ENCODE data around the gene FOXS1. TPM values are rescaled to one million over a fixed set of nuclear protein-coding genes. Genes with fewer than 3 reads are reported as not detected.

Gene FOXS1
- total RNA-seq, 1 donor from 2014 or later, result 5.9 TPM

DNA sequence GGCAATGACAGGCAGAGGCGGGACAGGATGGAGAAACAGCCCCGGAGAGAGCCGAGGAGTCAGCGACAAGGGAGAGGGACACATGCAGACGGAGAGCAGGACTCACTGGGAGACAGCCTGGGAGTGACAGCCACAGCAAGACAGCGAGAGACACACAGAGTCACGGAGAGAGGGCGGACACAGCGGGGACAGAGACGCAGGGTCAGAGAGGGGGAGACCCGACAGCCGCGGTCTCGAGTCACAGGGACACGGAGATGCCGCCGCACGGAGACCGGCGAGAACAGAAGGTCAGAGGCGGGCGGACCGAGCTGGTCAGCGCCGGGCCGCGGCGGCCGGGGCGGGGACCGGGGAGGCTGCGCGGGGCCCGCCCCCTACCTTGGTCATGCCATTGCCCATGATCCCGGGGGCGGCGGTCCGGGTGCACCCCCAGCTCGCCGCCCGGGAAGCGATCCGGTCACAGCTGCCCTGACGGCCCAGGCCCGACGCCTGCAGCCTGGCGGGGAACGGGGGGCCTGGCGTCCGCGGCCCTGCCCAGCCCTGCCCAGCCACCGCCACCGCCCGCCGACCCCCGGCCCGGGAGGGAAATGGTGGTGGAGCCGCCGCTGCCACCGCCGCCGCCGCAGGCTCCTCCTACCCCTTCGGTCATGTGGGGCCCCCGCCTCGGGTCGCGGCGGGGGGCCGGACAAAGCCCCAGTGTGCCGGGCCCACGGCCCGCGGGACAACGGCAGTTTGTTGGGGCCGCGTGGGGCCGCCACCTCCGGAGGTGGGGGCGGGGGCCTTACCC lies 24.7 kb upstream of the FOXS1 start, which contains the start of the genes DUSP15 and TTLL9:
Gene DUSP15, minus strand, starts transcription at position 586 of the 784 bp plus-strand sequence. Its CDS starts 190 bp downstream, at position 396.
Gene TTLL9, plus strand, starts transcription at position 693 of the 784 bp plus-strand sequence. CDS start 493 bp downstream, outside the sequence.
- DNase-seq (ENCODE audit: low read depth), result no peak
- TF ChIP-seq, protein P1, sequence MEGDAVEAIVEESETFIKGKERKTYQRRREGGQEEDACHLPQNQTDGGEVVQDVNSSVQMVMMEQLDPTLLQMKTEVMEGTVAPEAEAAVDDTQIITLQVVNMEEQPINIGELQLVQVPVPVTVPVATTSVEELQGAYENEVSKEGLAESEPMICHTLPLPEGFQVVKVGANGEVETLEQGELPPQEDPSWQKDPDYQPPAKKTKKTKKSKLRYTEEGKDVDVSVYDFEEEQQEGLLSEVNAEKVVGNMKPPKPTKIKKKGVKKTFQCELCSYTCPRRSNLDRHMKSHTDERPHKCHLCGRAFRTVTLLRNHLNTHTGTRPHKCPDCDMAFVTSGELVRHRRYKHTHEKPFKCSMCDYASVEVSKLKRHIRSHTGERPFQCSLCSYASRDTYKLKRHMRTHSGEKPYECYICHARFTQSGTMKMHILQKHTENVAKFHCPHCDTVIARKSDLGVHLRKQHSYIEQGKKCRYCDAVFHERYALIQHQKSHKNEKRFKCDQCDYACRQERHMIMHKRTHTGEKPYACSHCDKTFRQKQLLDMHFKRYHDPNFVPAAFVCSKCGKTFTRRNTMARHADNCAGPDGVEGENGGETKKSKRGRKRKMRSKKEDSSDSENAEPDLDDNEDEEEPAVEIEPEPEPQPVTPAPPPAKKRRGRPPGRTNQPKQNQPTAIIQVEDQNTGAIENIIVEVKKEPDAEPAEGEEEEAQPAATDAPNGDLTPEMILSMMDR (IDR thresholded peaks at IDR 0.05; ENCODE audit: insufficient read depth, low read length, poor library complexity, severe bottlenecking), result no peak
- H3K4me3 ChIP-seq (ENCODE audit: low read depth, low read length), result peak within 1 kb of the TSS; percentile 37

DNA sequence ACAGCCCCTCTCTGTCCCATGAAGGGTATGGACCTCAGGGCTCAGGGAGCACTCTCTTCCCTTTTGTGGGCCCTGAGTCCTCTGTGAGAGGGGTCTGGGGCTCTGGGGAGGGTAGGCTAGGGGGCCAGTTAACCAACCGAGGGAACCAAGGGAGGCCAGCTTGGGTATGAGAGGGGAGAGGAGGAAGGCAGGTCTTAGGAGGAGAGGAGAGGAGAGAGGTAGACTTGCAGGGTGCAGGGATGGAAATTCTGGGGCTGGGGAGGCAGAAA lies 24.2 kb upstream of the FOXS1 start:
- Histone ChIP-seq H3K27me3 (ENCODE audit: control insufficient read depth, insufficient read depth, low read length) (peaks cover 44% of the 10 kb centered on the region), H3K36me3 (ENCODE audit: control insufficient read depth, insufficient read depth, low read length) (no peaks in the 10 kb centered on the region), H3K4me3 (ENCODE audit: low read depth, low read length) (peak overlapping the region; percentile 37)
- TF ChIP-seq, protein P1 (IDR thresholded peaks at IDR 0.05; ENCODE audit: insufficient read depth, low read length, poor library complexity, severe bottlenecking), result no peak
- no peak for DNase-seq (ENCODE audit: low read depth)

More for the DNA sequence above, 24.7 kb upstream of the FOXS1 start, which contains the start of the genes DUSP15 and TTLL9:
- H3K36me3 ChIP-seq (ENCODE audit: control insufficient read depth, insufficient read depth, low read length), result no peaks in the 10 kb centered on the region
- peaks cover 44% of the 10 kb centered on the region for H3K27me3 ChIP-seq (ENCODE audit: control insufficient read depth, insufficient read depth, low read length)

DNA sequence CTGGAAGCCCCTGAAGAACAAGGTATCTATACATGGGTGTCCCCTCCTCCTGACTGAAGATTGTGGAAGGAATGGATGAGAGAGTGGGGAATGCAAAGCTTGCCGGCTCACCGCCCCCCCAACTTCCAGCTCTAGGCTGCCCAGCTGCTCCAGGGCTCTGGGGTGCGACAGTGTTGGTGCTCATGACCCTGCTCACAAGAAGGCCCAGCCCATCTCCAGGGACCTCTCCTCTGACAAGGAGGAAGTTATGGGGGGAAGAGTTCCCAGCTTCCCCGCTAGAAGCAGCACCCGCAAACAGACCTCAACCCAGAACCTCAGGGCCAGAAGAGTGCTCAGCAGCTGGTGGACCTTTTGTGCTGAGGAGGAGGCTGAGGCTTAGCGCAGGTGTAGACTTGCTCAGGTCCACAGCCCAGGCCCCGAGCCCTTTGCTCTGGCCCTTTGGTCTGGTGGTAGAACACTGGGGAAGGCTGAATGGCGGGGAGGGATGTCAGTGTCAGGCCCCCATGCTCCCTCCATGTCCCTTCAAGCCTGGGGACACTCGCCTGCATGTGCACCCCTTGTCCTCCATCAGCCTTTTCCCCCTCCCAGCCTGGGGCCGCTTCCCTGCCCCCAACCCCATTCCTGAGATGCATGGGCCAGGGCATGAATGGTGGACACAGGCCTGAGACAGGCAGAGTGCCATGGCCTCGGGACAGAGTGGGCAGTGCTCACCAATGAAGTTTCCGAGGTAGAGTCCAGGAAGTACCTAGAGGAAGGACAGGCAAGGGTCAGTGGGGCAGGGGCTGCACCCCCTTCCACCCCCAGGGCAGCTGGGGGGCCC lies 23.7 kb upstream of the FOXS1 start:
- Histone ChIP-seq H3K4me3 (ENCODE audit: low read depth, low read length) (no peak overlapping the region), H3K27me3 (ENCODE audit: control insufficient read depth, insufficient read depth, low read length) (peaks cover 44% of the 10 kb centered on the region), H3K36me3 (ENCODE audit: control insufficient read depth, insufficient read depth, low read length) (no peaks in the 10 kb centered on the region)
- TF ChIP-seq, protein P1 (IDR thresholded peaks at IDR 0.05; ENCODE audit: insufficient read depth, low read length, poor library complexity, severe bottlenecking), result no peak
- no peak for DNase-seq (ENCODE audit: low read depth)

DNA sequence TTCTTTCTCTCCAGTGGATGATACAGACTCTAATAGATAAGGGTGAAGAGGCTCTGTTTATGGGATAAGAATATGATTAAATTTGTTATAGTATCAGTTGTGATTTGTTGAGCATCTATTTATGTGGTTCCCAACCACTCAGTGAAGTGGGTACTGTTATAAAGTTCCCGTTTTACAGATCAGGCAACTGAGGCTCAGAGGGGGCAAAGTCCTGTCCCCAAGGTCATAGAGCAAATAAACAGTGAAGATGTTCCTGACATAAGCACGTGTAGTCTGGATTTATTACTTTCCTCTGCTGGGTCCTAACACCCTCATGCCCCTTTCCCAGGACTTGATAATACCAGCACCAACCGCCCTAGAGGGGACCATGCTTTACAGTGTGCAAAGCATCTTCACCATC lies 20.8 kb upstream of the FOXS1 start:
- Histone ChIP-seq H3K27me3 (ENCODE audit: control insufficient read depth, insufficient read depth, low read length) (peaks cover 40% of the 10 kb centered on the region), H3K36me3 (ENCODE audit: control insufficient read depth, insufficient read depth, low read length) (no peaks in the 10 kb centered on the region), H3K4me3 (ENCODE audit: low read depth, low read length) (no peak overlapping the region)
- no peak for DNase-seq (ENCODE audit: low read depth)
- TF ChIP-seq, protein P1 (IDR thresholded peaks at IDR 0.05; ENCODE audit: insufficient read depth, low read length, poor library complexity, severe bottlenecking), result no peak

DNA sequence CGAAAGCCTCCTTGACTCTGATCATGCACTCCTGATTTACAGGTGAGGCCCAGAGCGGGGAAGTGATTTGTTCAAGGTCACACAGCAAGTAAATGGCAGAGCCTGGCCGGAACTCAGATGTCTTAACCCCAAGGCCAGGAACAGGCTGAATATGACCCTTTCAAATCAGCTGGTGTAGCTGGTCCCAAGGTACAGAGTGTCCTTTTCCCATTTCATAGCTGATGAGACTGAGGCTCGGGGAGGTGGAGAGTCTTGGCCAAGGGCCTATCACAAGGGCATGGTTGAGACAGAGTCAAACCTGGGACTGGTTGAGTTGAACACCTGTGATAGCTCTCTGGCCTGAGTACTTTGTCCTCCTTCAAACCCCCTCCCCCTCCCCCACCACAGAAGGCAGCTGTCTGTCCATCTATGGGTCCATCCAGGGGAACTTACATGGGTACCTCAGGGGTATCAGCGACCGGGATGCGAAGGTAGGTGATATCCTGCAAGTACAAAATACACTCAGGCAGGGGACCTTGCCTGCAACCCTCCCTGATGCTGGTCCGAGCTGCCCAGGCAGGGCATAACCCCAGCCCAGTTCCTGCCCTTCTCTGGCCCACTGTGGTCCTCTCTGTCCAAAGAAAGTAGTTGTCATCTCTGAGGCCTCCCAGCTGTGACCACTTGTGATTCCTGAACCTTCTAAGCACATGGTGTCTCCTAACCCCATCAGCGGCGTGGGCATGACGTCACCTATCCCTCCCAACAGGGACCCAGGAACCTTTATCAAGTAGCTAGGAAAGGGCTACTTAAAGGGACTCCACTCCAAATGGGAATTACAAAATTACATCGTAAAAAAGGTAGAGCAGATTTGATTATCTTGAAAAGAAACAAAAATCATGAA lies 19.4 kb upstream of the FOXS1 start:
- TF ChIP-seq, protein P1 (IDR thresholded peaks at IDR 0.05; ENCODE audit: insufficient read depth, low read length, poor library complexity, severe bottlenecking), result no peak
- Histone ChIP-seq H3K36me3 (ENCODE audit: control insufficient read depth, insufficient read depth, low read length) (no peaks in the 10 kb centered on the region), H3K27me3 (ENCODE audit: control insufficient read depth, insufficient read depth, low read length) (peaks cover 40% of the 10 kb centered on the region), H3K4me3 (ENCODE audit: low read depth, low read length) (no peak overlapping the region)
- DNase-seq (ENCODE audit: low read depth), result no peak
